HUES6 (cell line): Measurements from ENCODE around the gene TBC1D19.
"Not testable (repeated sequence)": the region's sequence is repeated elsewhere in the genome, so short reads cannot be mapped to it uniquely, and the experiment has no call there.

Experiments
- H3K27ac ChIP-seq: 2 replicates; pipeline ENCODE4 v1.7.0; 2013; ENCODE audit warnings: low read depth, mild to moderate bottlenecking, low read length, inconsistent platforms
- H3K27me3 ChIP-seq: 2 replicates; pipeline ENCODE4 v1.6.1; 2013; ENCODE audit warnings: low read length; ENCODE audit not compliant: control insufficient read depth, insufficient read depth
- H3K36me3 ChIP-seq: 2 replicates; pipeline ENCODE4 v1.6.1; 2013; ENCODE audit warnings: low read length; ENCODE audit not compliant: control insufficient read depth, insufficient read depth
- H3K4me1 ChIP-seq: 2 replicates; pipeline ENCODE4 v1.6.1; 2013; ENCODE audit warnings: low read length; ENCODE audit not compliant: control insufficient read depth, insufficient read depth
- H3K4me3 ChIP-seq: 2 replicates; pipeline ENCODE4 v1.5.1; 2013; ENCODE audit warnings: low read depth, low read length
- H3K9ac ChIP-seq: one replicate; pipeline ENCODE4 v1.6.1; 2013; ENCODE audit warnings: mild to moderate bottlenecking, low read length
- H3K9me3 ChIP-seq: 2 replicates; pipeline ENCODE4 v1.6.1; 2013; ENCODE audit warnings: low read depth, low read length; ENCODE audit not compliant: control insufficient read depth, insufficient read depth

TBC1D19 gene

GRCh38 chr4:26601204-26601603 is 17.3 kb downstream of the TBC1D19 start:
- Histone ChIP-seq H3K9me3 (no peaks in the 10 kb centered on the region), H3K4me3 (no peak overlapping the region), H3K27me3 (no peaks in the 10 kb centered on the region), H3K36me3 (no peaks in the 10 kb centered on the region), H3K27ac (no peak overlapping the region), H3K4me1 (no peaks in the 10 kb centered on the region), H3K9ac (no peak overlapping the region)

GRCh38 chr4:26607776-26608175 is 23.9 kb downstream of the TBC1D19 start:
- Histone ChIP-seq H3K9ac (no peak overlapping the region), H3K27me3 (no peaks in the 10 kb centered on the region), H3K27ac (no peak overlapping the region), H3K4me1 (peaks cover 4% of the 10 kb centered on the region; the same call in 1 of the 2 replicates), H3K9me3 (no peaks in the 10 kb centered on the region), H3K36me3 (no peaks in the 10 kb centered on the region), H3K4me3 (no peak overlapping the region)

- peaks cover 4% of the 10 kb centered on the region; the same call in 1 of the 2 replicates for H3K4me1 ChIP-seq
- no peak overlapping the region for H3K27ac ChIP-seq
- H3K9ac ChIP-seq, result no peak overlapping the region
- H3K36me3 ChIP-seq, result no peaks in the 10 kb centered on the region
- H3K9me3 ChIP-seq, result no peaks in the 10 kb centered on the region
- no peaks in the 10 kb centered on the region for H3K27me3 ChIP-seq
- no peak overlapping the region for H3K4me3 ChIP-seq
Observed at GRCh38 chr4:26609391-26609790, 25.5 kb downstream of the TBC1D19 start.

- H3K27ac ChIP-seq, result no peak overlapping the region
Observed at GRCh38 chr4:26609868-26610267, 26.0 kb downstream of the TBC1D19 start.

GRCh38 chr4:26611372-26611771 is 27.5 kb downstream of the TBC1D19 start:
- Histone ChIP-seq H3K27me3 (no peaks in the 10 kb centered on the region), H3K36me3 (no peaks in the 10 kb centered on the region), H3K27ac (no peak overlapping the region), H3K4me3 (no peak overlapping the region), H3K9ac (no peak overlapping the region), H3K9me3 (no peaks in the 10 kb centered on the region), H3K4me1 (peaks cover 4% of the 10 kb centered on the region; the same call in 1 of the 2 replicates)

More at GRCh38 chr4:26609868-26610267, 26.0 kb downstream of the TBC1D19 start:
- Histone ChIP-seq H3K36me3 (no peaks in the 10 kb centered on the region), H3K9ac (no peak overlapping the region), H3K27me3 (no peaks in the 10 kb centered on the region), H3K4me3 (no peak overlapping the region), H3K9me3 (no peaks in the 10 kb centered on the region), H3K4me1 (peaks cover 4% of the 10 kb centered on the region; the same call in 1 of the 2 replicates)

GRCh38 chr4:26611885-26612284 is 28.0 kb downstream of the TBC1D19 start:
- Histone ChIP-seq H3K9ac (no peak overlapping the region), H3K4me1 (peaks cover 4% of the 10 kb centered on the region; the same call in 1 of the 2 replicates), H3K27ac (no peak overlapping the region)

GRCh38 chr4:26613237-26613636 is 29.4 kb downstream of the TBC1D19 start:
- Histone ChIP-seq H3K4me3 (no peak overlapping the region), H3K27ac (no peak overlapping the region), H3K9me3 (no peaks in the 10 kb centered on the region), H3K27me3 (no peaks in the 10 kb centered on the region), H3K9ac (no peak overlapping the region), H3K4me1 (peaks cover 3% of the 10 kb centered on the region; the same call in 1 of the 2 replicates), H3K36me3 (no peaks in the 10 kb centered on the region)

More at GRCh38 chr4:26611885-26612284, 28.0 kb downstream of the TBC1D19 start:
- H3K36me3 ChIP-seq, result no peaks in the 10 kb centered on the region
- no peak overlapping the region for H3K4me3 ChIP-seq
- H3K27me3 ChIP-seq, result no peaks in the 10 kb centered on the region
- no peaks in the 10 kb centered on the region for H3K9me3 ChIP-seq

- Histone ChIP-seq H3K36me3 (no peaks in the 10 kb centered on the region), H3K9ac (no peak overlapping the region), H3K27ac (no peak overlapping the region), H3K27me3 (no peaks in the 10 kb centered on the region), H3K4me1 (no peaks in the 10 kb centered on the region), H3K4me3 (no peak overlapping the region), H3K9me3 (no peaks in the 10 kb centered on the region)
Observed at GRCh38 chr4:26613735-26614134, 29.9 kb downstream of the TBC1D19 start.

GRCh38 chr4:26619784-26620183 is 35.9 kb downstream of the TBC1D19 start:
- no peaks in the 10 kb centered on the region for H3K27me3 ChIP-seq
- peaks cover 3% of the 10 kb centered on the region; the same call in 1 of the 2 replicates for H3K4me1 ChIP-seq
- no peak overlapping the region for H3K4me3 ChIP-seq
- H3K9ac ChIP-seq, result no peak overlapping the region
- no peaks in the 10 kb centered on the region for H3K9me3 ChIP-seq
- no peaks in the 10 kb centered on the region for H3K36me3 ChIP-seq
- no peak overlapping the region for H3K27ac ChIP-seq

- H3K4me3 ChIP-seq, result no peak overlapping the region
- H3K4me1 ChIP-seq, result peaks cover 3% of the 10 kb centered on the region; the same call in 1 of the 2 replicates
- H3K36me3 ChIP-seq, result no peaks in the 10 kb centered on the region
- no peaks in the 10 kb centered on the region for H3K9me3 ChIP-seq
- H3K9ac ChIP-seq, result no peak overlapping the region
- no peaks in the 10 kb centered on the region for H3K27me3 ChIP-seq
- H3K27ac ChIP-seq, result no peak overlapping the region
Observed at GRCh38 chr4:26621366-26621765, 37.5 kb downstream of the TBC1D19 start.

GRCh38 chr4:26622913-26623312 is 39.0 kb downstream of the TBC1D19 start:
- no peak overlapping the region for H3K4me3 ChIP-seq
- H3K27me3 ChIP-seq, result no peaks in the 10 kb centered on the region
- H3K27ac ChIP-seq, result no peak overlapping the region
- no peak overlapping the region for H3K9ac ChIP-seq
- no peaks in the 10 kb centered on the region for H3K36me3 ChIP-seq
- H3K9me3 ChIP-seq, result no peaks in the 10 kb centered on the region
- peaks cover 3% of the 10 kb centered on the region; the same call in 1 of the 2 replicates for H3K4me1 ChIP-seq

GRCh38 chr4:26626658-26627057 is 42.8 kb downstream of the TBC1D19 start:
- not testable (repeated sequence) for H3K9ac ChIP-seq, H3K9me3 ChIP-seq, H3K4me1 ChIP-seq, H3K27ac ChIP-seq, H3K4me3 ChIP-seq, H3K27me3 ChIP-seq, H3K36me3 ChIP-seq
